ENCODE data around the gene RPAP2. TPM values are rescaled to one million over a fixed set of nuclear protein-coding genes. Genes with fewer than 3 reads are reported as not detected.

The RPAP2 gene
- total RNA-seq, 4 donors from 2014 or later, result 5.8 to 13.0 (median 10.3) TPM

GRCh38 chr1:92359986-92360385 is 61.1 kb downstream of the RPAP2 start:
- DNase-seq, result no peak
- Histone ChIP-seq H3K27ac (no peak overlapping the region), H3K4me1 (no peaks in the 10 kb centered on the region), H3K4me3 (no peak overlapping the region), H3K36me3 (peaks cover 0 to 15% (median 0%) of the 10 kb centered on the region in 3 donors), H3K9me3 (no peaks in the 10 kb centered on the region), H3K27me3 (no peaks in the 10 kb centered on the region)
- TF ChIP-seq, protein P1, sequence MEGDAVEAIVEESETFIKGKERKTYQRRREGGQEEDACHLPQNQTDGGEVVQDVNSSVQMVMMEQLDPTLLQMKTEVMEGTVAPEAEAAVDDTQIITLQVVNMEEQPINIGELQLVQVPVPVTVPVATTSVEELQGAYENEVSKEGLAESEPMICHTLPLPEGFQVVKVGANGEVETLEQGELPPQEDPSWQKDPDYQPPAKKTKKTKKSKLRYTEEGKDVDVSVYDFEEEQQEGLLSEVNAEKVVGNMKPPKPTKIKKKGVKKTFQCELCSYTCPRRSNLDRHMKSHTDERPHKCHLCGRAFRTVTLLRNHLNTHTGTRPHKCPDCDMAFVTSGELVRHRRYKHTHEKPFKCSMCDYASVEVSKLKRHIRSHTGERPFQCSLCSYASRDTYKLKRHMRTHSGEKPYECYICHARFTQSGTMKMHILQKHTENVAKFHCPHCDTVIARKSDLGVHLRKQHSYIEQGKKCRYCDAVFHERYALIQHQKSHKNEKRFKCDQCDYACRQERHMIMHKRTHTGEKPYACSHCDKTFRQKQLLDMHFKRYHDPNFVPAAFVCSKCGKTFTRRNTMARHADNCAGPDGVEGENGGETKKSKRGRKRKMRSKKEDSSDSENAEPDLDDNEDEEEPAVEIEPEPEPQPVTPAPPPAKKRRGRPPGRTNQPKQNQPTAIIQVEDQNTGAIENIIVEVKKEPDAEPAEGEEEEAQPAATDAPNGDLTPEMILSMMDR (IDR thresholded peaks at IDR 0.05), result no peak
- TF ChIP-seq POLR2A (IDR thresholded peaks at IDR 0.05), result no peak

DNA sequence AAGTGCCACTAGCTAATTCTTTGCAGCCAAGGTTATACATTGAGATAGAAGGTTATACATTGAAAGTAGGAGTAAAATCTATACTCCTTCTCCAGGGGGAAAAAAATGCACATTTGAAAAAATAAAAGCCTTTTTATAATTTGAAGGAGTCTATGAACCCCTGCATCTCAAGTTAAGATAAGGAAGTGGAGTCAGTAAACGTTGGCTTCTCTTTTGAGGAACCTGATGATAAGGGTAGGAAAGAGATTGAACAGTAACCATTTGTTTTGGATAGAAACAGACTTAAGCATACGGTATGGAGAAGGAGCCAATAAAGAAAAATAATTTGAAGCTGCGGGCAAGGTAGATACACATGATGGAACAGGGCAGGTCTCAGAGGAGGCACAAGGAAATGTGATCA is 64.1 kb downstream of the RPAP2 start:
- no peak for TF ChIP-seq POLR2A (IDR thresholded peaks at IDR 0.05)
- TF ChIP-seq, protein P1 (IDR thresholded peaks at IDR 0.05), result no peak
- peaks cover 0 to 7% (median 0%) of the 10 kb centered on the region in 3 donors for H3K36me3 ChIP-seq
- H3K9me3 ChIP-seq, result no peaks in the 10 kb centered on the region

DNA sequence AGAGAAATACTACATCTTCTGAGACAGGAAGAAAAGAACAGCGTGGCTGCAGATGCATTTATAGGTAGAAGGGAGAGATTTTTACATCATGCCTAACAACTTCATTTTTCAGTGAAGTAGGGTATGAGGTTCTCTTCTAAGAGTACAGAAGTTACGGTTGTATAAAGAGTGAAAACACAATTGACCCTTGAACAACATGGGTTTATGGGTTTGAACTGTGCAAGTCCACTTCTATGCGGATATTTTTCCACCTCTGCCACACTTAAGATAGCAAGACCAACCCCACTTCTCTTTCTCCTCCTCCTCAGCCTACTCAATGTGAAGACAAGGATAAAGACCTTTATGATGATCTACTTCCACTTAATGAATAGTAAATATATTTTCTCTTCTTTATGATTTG is 64.5 kb downstream of the RPAP2 start:
- Histone ChIP-seq H3K36me3 (peaks cover 0 to 3% (median 0%) of the 10 kb centered on the region in 3 donors), H3K27me3 (no peaks in the 10 kb centered on the region), H3K9me3 (no peaks in the 10 kb centered on the region), H3K27ac (no peak overlapping the region), H3K4me1 (no peaks in the 10 kb centered on the region), H3K4me3 (no peak overlapping the region)
- TF ChIP-seq, protein P1 (IDR thresholded peaks at IDR 0.05), result no peak
- TF ChIP-seq POLR2A (IDR thresholded peaks at IDR 0.05), result no peak
- DNase-seq, result no peak

More for the DNA sequence above, 64.1 kb downstream of the RPAP2 start:
- Histone ChIP-seq H3K27ac (no peak overlapping the region), H3K27me3 (no peaks in the 10 kb centered on the region), H3K4me1 (no peaks in the 10 kb centered on the region), H3K4me3 (no peak overlapping the region)
- no peak for DNase-seq

DNA sequence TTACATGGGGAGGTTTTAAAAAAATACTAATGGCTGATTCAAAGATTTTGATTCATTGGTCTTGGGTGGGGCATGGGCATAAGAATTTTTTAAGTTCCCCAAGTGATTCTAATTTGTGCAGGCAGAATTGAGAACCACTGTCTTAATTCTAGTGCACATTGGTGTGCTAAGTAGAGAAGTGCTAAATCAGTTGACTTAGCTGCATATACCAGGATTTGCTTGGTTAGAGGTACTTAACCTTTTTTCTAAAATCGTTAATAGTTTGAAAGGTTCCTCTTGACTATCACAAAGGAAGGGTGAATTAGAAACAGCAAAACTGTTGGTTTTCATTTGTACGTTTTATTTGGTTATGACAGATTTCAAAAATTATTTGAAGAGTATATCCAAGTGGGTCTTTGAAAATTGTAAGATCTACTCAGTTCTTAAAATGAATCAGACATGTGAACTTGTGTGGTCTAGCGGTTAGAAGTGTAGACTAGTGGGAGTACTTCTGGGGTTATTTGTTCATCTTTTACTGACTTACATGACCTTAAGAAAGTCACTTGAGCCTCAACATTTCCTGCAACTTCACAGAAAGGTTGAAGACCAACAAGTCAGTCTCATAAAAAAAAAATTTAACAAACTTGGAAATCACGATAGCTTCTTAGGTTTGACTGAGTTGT is 66.7 kb downstream of the RPAP2 start:
- H3K4me1 ChIP-seq, result no peaks in the 10 kb centered on the region
- H3K9me3 ChIP-seq, result no peaks in the 10 kb centered on the region
- TF ChIP-seq POLR2A (IDR thresholded peaks at IDR 0.05), result no peak
- TF ChIP-seq, protein P1 (IDR thresholded peaks at IDR 0.05), result no peak
- H3K27me3 ChIP-seq, result no peaks in the 10 kb centered on the region
- no peak for DNase-seq
- H3K27ac ChIP-seq, result peak overlapping the region in 1 of 4 donors; percentile 15
- H3K36me3 ChIP-seq, result peaks cover 0 to 8% (median 0%) of the 10 kb centered on the region in 3 donors
- H3K4me3 ChIP-seq, result no peak overlapping the region

- H3K27me3 ChIP-seq, result no peaks in the 10 kb centered on the region
- no peak overlapping the region for H3K4me3 ChIP-seq
- H3K27ac ChIP-seq, result peak overlapping the region in 2 of 4 donors; percentile 15 to 28
- no peak for TF ChIP-seq POLR2A (IDR thresholded peaks at IDR 0.05)
- TF ChIP-seq, protein P1 (IDR thresholded peaks at IDR 0.05), result no peak
- no peaks in the 10 kb centered on the region for H3K9me3 ChIP-seq
- no peaks in the 10 kb centered on the region for H3K4me1 ChIP-seq
- H3K36me3 ChIP-seq, result peaks cover 0 to 12% (median 0%) of the 10 kb centered on the region in 3 donors
- no peak for DNase-seq
Measured at GRCh38 chr1:92366040-92366395, 67.2 kb downstream of the RPAP2 start.

Data from Peyer's patch (tissue), 4 donors.